ENCODE data around the gene MMEL1. TPM values are rescaled to one million over a fixed set of nuclear protein-coding genes. Genes with fewer than 3 reads are reported as not detected.

Gene MMEL1
- polyA plus RNA-seq, 1 of the 3 experiments (the other 2 are of a cell fraction), result 0.16 TPM

DNA sequence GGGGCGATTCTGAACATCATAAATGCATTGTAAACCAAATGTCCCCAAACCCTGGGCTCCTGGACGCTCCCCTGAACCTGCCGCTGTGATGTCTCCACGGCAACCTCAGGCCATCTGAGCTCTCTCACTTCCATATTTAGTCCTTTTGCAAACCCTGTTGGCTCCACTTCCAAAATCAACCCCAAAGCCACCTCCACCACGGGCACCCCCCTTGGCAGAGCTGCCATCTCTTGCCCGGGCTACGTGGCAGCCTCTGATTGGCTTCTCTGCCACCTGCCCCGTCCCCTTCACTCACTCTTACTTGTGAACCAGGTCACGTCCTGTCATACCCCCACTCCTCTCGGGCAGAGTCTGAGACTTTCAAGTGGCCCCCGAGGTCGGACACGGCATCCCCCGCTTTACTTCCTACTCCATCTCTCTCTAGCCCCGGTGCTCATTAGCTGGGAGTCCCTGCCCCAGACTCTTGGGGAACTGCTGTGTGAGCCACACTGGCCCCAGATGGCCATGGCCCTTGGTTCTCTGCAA is 30.4 kb downstream of the MMEL1 start:
- ChIA-PET POLR2A (interaction anchor here (0.6 kb wide), 1 partner anchor 14 kb away, joined by 4 read pairs; no protein-coding TSS in a partner anchor), CTCF (no interaction called here)
- no peak overlapping the region for H2AFZ ChIP-seq (ENCODE audit: low read depth)
- no peaks in the 10 kb centered on the region for H3K27me3 ChIP-seq (ENCODE audit: insufficient read depth)
- no peaks in the 10 kb centered on the region; a peak in 1 of 4 replicates for H3K4me1 ChIP-seq (ENCODE audit: control insufficient read depth in 1 of 2, insufficient read depth in 2 of 2, low read depth in 1 of 2, low read length in 1 of 2)
- H3K4me2 ChIP-seq, result no peak overlapping the region
- DNase-seq, result peak; percentile 23
- H3K9me2 ChIP-seq, result no peaks in the 10 kb centered on the region
- H3K4me3 ChIP-seq (ENCODE audit: low read depth in 2 of 2, low read length in 1 of 2), result no peak overlapping the region
- H3F3A ChIP-seq (replicated peaks; ENCODE audit: insufficient read depth), result no peaks in the 10 kb centered on the region
- no peak overlapping the region for H3K9ac ChIP-seq
- TF ChIP-seq, protein P1, sequence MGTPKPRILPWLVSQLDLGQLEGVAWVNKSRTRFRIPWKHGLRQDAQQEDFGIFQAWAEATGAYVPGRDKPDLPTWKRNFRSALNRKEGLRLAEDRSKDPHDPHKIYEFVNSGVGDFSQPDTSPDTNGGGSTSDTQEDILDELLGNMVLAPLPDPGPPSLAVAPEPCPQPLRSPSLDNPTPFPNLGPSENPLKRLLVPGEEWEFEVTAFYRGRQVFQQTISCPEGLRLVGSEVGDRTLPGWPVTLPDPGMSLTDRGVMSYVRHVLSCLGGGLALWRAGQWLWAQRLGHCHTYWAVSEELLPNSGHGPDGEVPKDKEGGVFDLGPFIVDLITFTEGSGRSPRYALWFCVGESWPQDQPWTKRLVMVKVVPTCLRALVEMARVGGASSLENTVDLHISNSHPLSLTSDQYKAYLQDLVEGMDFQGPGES (IDR thresholded peaks at IDR 0.05; ENCODE audit: low read depth, low read length), result no peak
- TF ChIP-seq RFX5 (IDR thresholded peaks at IDR 0.05; ENCODE audit: low read length) (no peak), TEAD4 (IDR thresholded peaks at IDR 0.05; ENCODE audit: borderline replicate concordance, insufficient read depth) (no peak), EP300 (IDR thresholded peaks at IDR 0.05; ENCODE audit: borderline replicate concordance in 1 of 2, low read depth in 1 of 2, low read length in 1 of 2) (no peak), FOXM1 (IDR thresholded peaks at IDR 0.05; ENCODE audit: low read depth) (no peak), YY1 (IDR thresholded peaks at IDR 0.05; ENCODE audit: low read depth) (no peak), GABPA (IDR thresholded peaks at IDR 0.05; ENCODE audit: low read depth) (no peak), RXRA (IDR thresholded peaks at IDR 0.05; ENCODE audit: borderline replicate concordance, low read depth) (no peak), SMC3 (IDR thresholded peaks at IDR 0.05; ENCODE audit: low read depth, low read length) (no peak), RAD21 (IDR thresholded peaks at IDR 0.05; ENCODE audit: low read length) (no peak), TCF12 (IDR thresholded peaks at IDR 0.05) (no peak), NFIC (IDR thresholded peaks at IDR 0.05; ENCODE audit: borderline replicate concordance) (no peak), SIN3A (IDR thresholded peaks at IDR 0.05; ENCODE audit: borderline replicate concordance, low read depth, low read length) (no peak)
- TF ChIP-seq, protein P2, sequence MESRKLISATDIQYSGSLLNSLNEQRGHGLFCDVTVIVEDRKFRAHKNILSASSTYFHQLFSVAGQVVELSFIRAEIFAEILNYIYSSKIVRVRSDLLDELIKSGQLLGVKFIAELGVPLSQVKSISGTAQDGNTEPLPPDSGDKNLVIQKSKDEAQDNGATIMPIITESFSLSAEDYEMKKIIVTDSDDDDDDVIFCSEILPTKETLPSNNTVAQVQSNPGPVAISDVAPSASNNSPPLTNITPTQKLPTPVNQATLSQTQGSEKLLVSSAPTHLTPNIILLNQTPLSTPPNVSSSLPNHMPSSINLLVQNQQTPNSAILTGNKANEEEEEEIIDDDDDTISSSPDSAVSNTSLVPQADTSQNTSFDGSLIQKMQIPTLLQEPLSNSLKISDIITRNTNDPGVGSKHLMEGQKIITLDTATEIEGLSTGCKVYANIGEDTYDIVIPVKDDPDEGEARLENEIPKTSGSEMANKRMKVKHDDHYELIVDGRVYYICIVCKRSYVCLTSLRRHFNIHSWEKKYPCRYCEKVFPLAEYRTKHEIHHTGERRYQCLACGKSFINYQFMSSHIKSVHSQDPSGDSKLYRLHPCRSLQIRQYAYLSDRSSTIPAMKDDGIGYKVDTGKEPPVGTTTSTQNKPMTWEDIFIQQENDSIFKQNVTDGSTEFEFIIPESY (IDR thresholded peaks at IDR 0.05; ENCODE audit: borderline replicate concordance, low read depth), result no peak
- H3K9me3 ChIP-seq, result no peaks in the 10 kb centered on the region
- no peaks in the 10 kb centered on the region for H3K36me3 ChIP-seq (replicated peaks in 1 of 2; ENCODE audit: control insufficient read depth in 1 of 2, insufficient read depth in 2 of 2, low read length in 1 of 2)
- no peaks in the 10 kb centered on the region for H4K20me1 ChIP-seq (ENCODE audit: insufficient read depth)
- no peak overlapping the region for H3K27ac ChIP-seq (ENCODE audit: low read depth in 2 of 2, low read length in 1 of 2)
- no peaks in the 10 kb centered on the region for H3K79me2 ChIP-seq (ENCODE audit: insufficient read depth)
- WGBS (ENCODE audit: low lambda C conversion rate), result 24% methylated on average over 13 of the region's 15 CpGs

DNA sequence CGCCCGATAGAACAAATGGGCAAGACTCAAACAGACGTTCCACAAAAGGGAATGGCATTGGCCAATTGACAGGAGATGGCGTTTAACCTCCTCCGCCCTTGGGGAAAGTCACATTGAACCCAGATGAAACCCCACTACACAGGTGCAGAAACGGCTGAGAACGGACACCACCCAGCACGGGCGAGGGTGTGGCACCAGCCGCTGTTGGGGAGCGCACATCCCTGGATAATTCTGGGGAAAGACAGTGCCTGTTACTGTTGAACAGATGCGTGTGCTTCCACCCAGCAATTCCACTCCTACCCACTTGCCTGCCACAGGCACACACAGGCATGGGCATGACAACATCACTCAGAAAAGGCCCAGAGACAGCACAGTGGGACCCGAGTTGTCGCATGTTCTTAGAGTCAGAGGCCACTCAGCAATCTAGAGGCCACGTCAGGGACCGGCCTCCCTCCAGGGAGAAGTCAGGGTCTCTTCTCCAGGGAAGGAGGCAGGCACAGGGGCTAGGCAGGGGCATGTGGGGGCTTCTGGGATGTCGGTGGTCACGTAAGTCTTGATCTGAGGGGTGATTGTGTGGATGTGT is 31.0 kb downstream of the MMEL1 start:
- no peaks in the 10 kb centered on the region for H3K27me3 ChIP-seq (ENCODE audit: insufficient read depth)
- H3K36me3 ChIP-seq (replicated peaks in 1 of 2; ENCODE audit: control insufficient read depth in 1 of 2, insufficient read depth in 2 of 2, low read length in 1 of 2), result no peaks in the 10 kb centered on the region
- H3F3A ChIP-seq (replicated peaks; ENCODE audit: insufficient read depth), result no peaks in the 10 kb centered on the region
- TF ChIP-seq TAF1 (IDR thresholded peaks at IDR 0.05; ENCODE audit: borderline replicate concordance, low read depth, low read length), result no peak
- TF ChIP-seq, protein P3, sequence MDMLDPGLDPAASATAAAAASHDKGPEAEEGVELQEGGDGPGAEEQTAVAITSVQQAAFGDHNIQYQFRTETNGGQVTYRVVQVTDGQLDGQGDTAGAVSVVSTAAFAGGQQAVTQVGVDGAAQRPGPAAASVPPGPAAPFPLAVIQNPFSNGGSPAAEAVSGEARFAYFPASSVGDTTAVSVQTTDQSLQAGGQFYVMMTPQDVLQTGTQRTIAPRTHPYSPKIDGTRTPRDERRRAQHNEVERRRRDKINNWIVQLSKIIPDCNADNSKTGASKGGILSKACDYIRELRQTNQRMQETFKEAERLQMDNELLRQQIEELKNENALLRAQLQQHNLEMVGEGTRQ (IDR thresholded peaks at IDR 0.05; ENCODE audit: borderline replicate concordance, low read depth, low read length), result no peak
- TF ChIP-seq, protein P4, sequence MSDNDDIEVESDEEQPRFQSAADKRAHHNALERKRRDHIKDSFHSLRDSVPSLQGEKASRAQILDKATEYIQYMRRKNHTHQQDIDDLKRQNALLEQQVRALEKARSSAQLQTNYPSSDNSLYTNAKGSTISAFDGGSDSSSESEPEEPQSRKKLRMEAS (IDR thresholded peaks at IDR 0.05; ENCODE audit: low read depth), result no peak
- no peak for TF ChIP-seq FOSL2 (IDR thresholded peaks at IDR 0.05; ENCODE audit: borderline replicate concordance, low read depth)
- TF ChIP-seq, protein P1 (IDR thresholded peaks at IDR 0.05; ENCODE audit: low read depth, low read length), result no peak
- no peak for TF ChIP-seq EZH2phosphoT487 (IDR thresholded peaks at IDR 0.05; ENCODE audit: borderline replicate concordance, low read depth)
- TF ChIP-seq MEF2A (IDR thresholded peaks at IDR 0.05; ENCODE audit: borderline replicate concordance, low read depth), result no peak
- TF ChIP-seq GABPA (IDR thresholded peaks at IDR 0.05; ENCODE audit: low read depth), result no peak
- no peak for TF ChIP-seq RXRA (IDR thresholded peaks at IDR 0.05; ENCODE audit: borderline replicate concordance, low read depth)
- TF ChIP-seq RCOR1 (IDR thresholded peaks at IDR 0.05; ENCODE audit: low read length), result no peak
- H3K79me2 ChIP-seq (ENCODE audit: insufficient read depth), result no peaks in the 10 kb centered on the region
- no peak for DNase-seq
- H3K9me2 ChIP-seq, result no peaks in the 10 kb centered on the region
- H3K9ac ChIP-seq, result no peak overlapping the region
- ChIA-PET POLR2A (no interaction called here), CTCF (no interaction called here)
- WGBS (ENCODE audit: low lambda C conversion rate), result 27% methylated on average over 15 of the region's 18 CpGs
- no peaks in the 10 kb centered on the region for H4K20me1 ChIP-seq (ENCODE audit: insufficient read depth)
- no peak overlapping the region for H3K4me2 ChIP-seq
- H2AFZ ChIP-seq (ENCODE audit: low read depth), result no peak overlapping the region
- no peaks in the 10 kb centered on the region for H3K9me3 ChIP-seq
- no peak overlapping the region for H3K4me3 ChIP-seq (ENCODE audit: low read depth in 2 of 2, low read length in 1 of 2)
- H3K4me1 ChIP-seq (ENCODE audit: control insufficient read depth in 1 of 2, insufficient read depth in 2 of 2, low read depth in 1 of 2, low read length in 1 of 2), result no peaks in the 10 kb centered on the region; a peak in 1 of 4 replicates
- H3K27ac ChIP-seq (ENCODE audit: low read depth in 2 of 2, low read length in 1 of 2), result no peak overlapping the region
